ENCODE data around the gene RELL1.

- no peak for TF ChIP-seq POLR2A (IDR thresholded peaks at IDR 0.05; ENCODE audit: low read length)
- TF ChIP-seq GATA1 (IDR thresholded peaks at IDR 0.05; ENCODE audit: low read depth, low read length) = no peak
Measured at GRCh38 chr4:37615720-37616063, 70.5 kb downstream of the RELL1 start.

All from erythroblast (primary cell).